H1 (cell line): ENCODE data around the gene PPP1CC. TPM values are rescaled to one million over a fixed set of nuclear protein-coding genes. Genes with fewer than 3 reads are reported as not detected.

Source experiments
- CTCF ChIA-PET: fragments of 300-600 bp; sonication (Branson Sonifier 250); formaldehyde crosslinking; loops from one replicate; lab custom pipeline; 2021; ENCODE audit not compliant: partially characterized antibody; lab: Charles Lee
- POLR2A ChIA-PET: fragments of 300-600 bp; sonication (Branson Sonifier 250); formaldehyde crosslinking; loops from one replicate; lab custom pipeline; 2021; ENCODE audit warnings: inconsistent platforms; ENCODE audit not compliant: partially characterized antibody; lab: Charles Lee
- DNase-seq, 2 experiments: peaks; one replicate each; pipeline versions ENCODE4 v3.0.0 to v3.0.0-alpha.2; 2010 to 2022; ENCODE audit warnings: low spot score in 2 of 2, low read depth in 1 of 2, mixed read lengths in 1 of 2
- FAIRE-seq: peaks from 2 replicates; lab custom pipeline; 2011; peaks lifted over from hg19 to GRCh38; lab: Jason Lieb, UNC
- H2AFZ ChIP-seq: 2 replicates; pipeline ENCODE4 v1.8.1; 2012; ENCODE audit warnings: low read length, inconsistent platforms
- H2AK5ac ChIP-seq: 2 replicates; pipeline ENCODE4 v1.6.1; 2013; ENCODE audit warnings: low read depth, low read length
- H2BK120ac ChIP-seq: replicated peaks from 2 replicates; pipeline ENCODE3; 2013; ENCODE audit warnings: low read depth, low read length, inconsistent platforms
- H2BK12ac ChIP-seq: 2 replicates; pipeline ENCODE4 v1.6.1; 2013; ENCODE audit warnings: low read depth, low read length
- H2BK15ac ChIP-seq: 2 replicates; pipeline ENCODE4 v1.6.1; 2013; ENCODE audit warnings: low read length
- H2BK20ac ChIP-seq: 2 replicates; pipeline ENCODE4 v1.6.1; 2013; ENCODE audit warnings: low read length
- H2BK5ac ChIP-seq: 2 replicates; pipeline ENCODE4 v1.6.1; 2013; ENCODE audit warnings: low read depth, low read length
- H3K14ac ChIP-seq: 2 replicates; pipeline ENCODE4 v1.6.1; 2013; ENCODE audit warnings: inconsistent platforms; ENCODE audit not compliant: insufficient read length
- H3K18ac ChIP-seq: 2 replicates; pipeline ENCODE4 v1.6.1; 2013; ENCODE audit warnings: low read length; ENCODE audit errors: extremely low read depth
- H3K23ac ChIP-seq: 2 replicates; pipeline ENCODE4 v1.6.1; 2013; ENCODE audit warnings: inconsistent platforms; ENCODE audit not compliant: insufficient read length
- H3K23me2 ChIP-seq: 2 replicates; pipeline ENCODE4 v1.6.1; 2013; ENCODE audit warnings: low read depth, low read length
- H3K27ac ChIP-seq: 2 replicates; pipeline ENCODE4 v1.6.1; 2011; ENCODE audit warnings: low read depth, low read length, inconsistent platforms
- H3K27me3 ChIP-seq, 4 experiments: replicated peaks in 1 of 4; 1 replicate in 1 of 4; 2 replicates in 3 of 4; pipeline versions ENCODE4 v1.6.1 to v1.8.1; 2011 to 2013; ENCODE audit warnings: low read length in 3 of 4, mild to moderate bottlenecking in 3 of 4, inconsistent platforms in 2 of 4, mixed read lengths in 2 of 4, moderate library complexity in 1 of 4; ENCODE audit not compliant: control insufficient read depth in 3 of 4, insufficient read depth in 3 of 4; ENCODE audit errors: extremely low read depth in 1 of 4
- H3K36me3 ChIP-seq, 4 experiments: 2 replicates each; pipeline versions ENCODE4 v1.6.1 to v1.8.1; 2011 to 2013; ENCODE audit warnings: mild to moderate bottlenecking in 4 of 4, low read length in 3 of 4, moderate library complexity in 2 of 4, control low read depth in 1 of 4, inconsistent platforms in 1 of 4; ENCODE audit not compliant: insufficient read depth in 4 of 4, control insufficient read depth in 2 of 4
- H3K4ac ChIP-seq: replicated peaks from 2 replicates; pipeline ENCODE3; 2013; ENCODE audit warnings: low read length, low read depth, mixed read lengths, inconsistent platforms; ENCODE audit not compliant: insufficient read length
- H3K4me1 ChIP-seq, 4 experiments: replicated peaks in 1 of 4; 1 replicate in 1 of 4; 2 replicates in 3 of 4; pipeline versions ENCODE4 v1.6.1 to v1.8.1; 2011 to 2013; ENCODE audit warnings: low read length in 3 of 4, inconsistent platforms in 2 of 4, mixed read lengths in 1 of 4; ENCODE audit not compliant: insufficient read depth in 4 of 4, control insufficient read depth in 3 of 4
- H3K4me2 ChIP-seq, 2 experiments: 2 replicates each; pipeline versions ENCODE4 v1.6.1 to v1.8.1; 2011 to 2013; ENCODE audit warnings: low read depth in 2 of 2, low read length in 2 of 2, control low read depth in 1 of 2, inconsistent platforms in 1 of 2, mild to moderate bottlenecking in 1 of 2; ENCODE audit not compliant: insufficient read depth in 1 of 2
- H3K4me3 ChIP-seq, 4 experiments: fragments of 200-600, 300-600 bp in 1 of 4; sonication (generic), shearing (Covaris generic), sonication (Bioruptor Twin) in 1 of 4; 2 replicates each; pipeline versions ENCODE4 v1.5.1 to v1.8.1; 2011 to 2016; ENCODE audit warnings: low read length in 4 of 4, low read depth in 3 of 4, control low read depth in 2 of 4, inconsistent platforms in 2 of 4, mild to moderate bottlenecking in 2 of 4, mixed read lengths in 1 of 4, moderate library complexity in 1 of 4; ENCODE audit not compliant: insufficient read depth in 2 of 4; ENCODE audit errors: extremely low read depth in 1 of 4
- H3K56ac ChIP-seq: replicated peaks from 2 replicates; pipeline ENCODE3; 2013; ENCODE audit warnings: low read depth, mild to moderate bottlenecking, mixed read lengths, low read length, inconsistent platforms; ENCODE audit not compliant: insufficient read length
- H3K79me1 ChIP-seq: 2 replicates; pipeline ENCODE4 v1.6.1; 2013; ENCODE audit warnings: low read depth, low read length, control low read depth
- H3K79me2 ChIP-seq, 2 experiments: 2 replicates each; pipeline versions ENCODE4 v1.6.1 to v1.8.1; 2012 to 2013; ENCODE audit warnings: low read length in 2 of 2, mild to moderate bottlenecking in 2 of 2, inconsistent platforms in 1 of 2; ENCODE audit not compliant: insufficient read depth in 2 of 2, control insufficient read depth in 1 of 2
- H3K9ac ChIP-seq, 4 experiments: replicated peaks in 1 of 4; 1 replicate in 1 of 4; 2 replicates in 3 of 4; pipeline versions ENCODE4 v1.6.1 to v1.8.1; 2011 to 2013; ENCODE audit warnings: low read depth in 3 of 4, low read length in 3 of 4, control low read depth in 2 of 4, mild to moderate bottlenecking in 2 of 4, moderate library complexity in 2 of 4, inconsistent platforms in 1 of 4; ENCODE audit errors: extremely low read depth in 1 of 4
- H3K9me3 ChIP-seq, 2 experiments: 2 replicates each; pipeline versions ENCODE4 v1.6.1 to v1.8.1; 2012 to 2013; ENCODE audit warnings: mild to moderate bottlenecking in 2 of 2, moderate library complexity in 2 of 2, control low read depth in 1 of 2, inconsistent platforms in 1 of 2, low read depth in 1 of 2, low read length in 1 of 2, mixed read lengths in 1 of 2; ENCODE audit not compliant: insufficient read depth in 2 of 2
- H4K20me1 ChIP-seq, 2 experiments: replicated peaks in 1 of 2; 2 replicates each; pipeline versions ENCODE3 to v1.8.1; 2011 to 2013; ENCODE audit warnings: inconsistent platforms in 2 of 2, low read length in 2 of 2, mild to moderate bottlenecking in 1 of 2; ENCODE audit not compliant: insufficient read depth in 2 of 2, control insufficient read depth in 1 of 2
- H4K5ac ChIP-seq: 2 replicates; pipeline ENCODE4 v1.6.1; 2013; ENCODE audit warnings: low read length, low read depth, mixed read lengths, inconsistent platforms; ENCODE audit not compliant: insufficient read length
- H4K8ac ChIP-seq: 2 replicates; pipeline ENCODE4 v1.8.0; 2013; ENCODE audit warnings: mild to moderate bottlenecking, moderate library complexity, low read length, inconsistent platforms; ENCODE audit not compliant: insufficient read depth; ENCODE audit errors: extremely low read depth
- H4K91ac ChIP-seq: replicated peaks from 2 replicates; pipeline ENCODE3; 2013; ENCODE audit warnings: low read length, mixed read lengths, inconsistent platforms; ENCODE audit not compliant: insufficient read length
- CEBPB ChIP-seq: IDR thresholded peaks from 2 replicates; pipeline ENCODE4 v1.6.1; 2012; ENCODE audit warnings: low read depth, low read length
- CREB1 ChIP-seq: IDR thresholded peaks from 2 replicates; pipeline ENCODE4 v1.6.1; 2012; ENCODE audit warnings: inconsistent platforms
- E2F6 ChIP-seq: IDR thresholded peaks from 2 replicates; pipeline ENCODE4 v1.6.1; 2012; ENCODE audit warnings: inconsistent platforms
- KDM1A ChIP-seq: fragments of 200-600, 300-600 bp; sonication (generic); IDR thresholded peaks from 2 replicates; pipeline ENCODE4 v1.7.1; 2016; ENCODE audit warnings: mild to moderate bottlenecking, low read length, borderline replicate concordance
- KDM4A ChIP-seq: IDR thresholded peaks from one replicate; pipeline ENCODE4 v1.7.1; 2012; ENCODE audit warnings: low read depth, mild to moderate bottlenecking, moderate library complexity, low read length, inconsistent platforms; ENCODE audit not compliant: severe bottlenecking
- PHF8 ChIP-seq: fragments of 200-600 bp; sonication (generic); conservative IDR thresholded peaks from 2 replicates; pipeline ENCODE4 v1.7.1; 2012; ENCODE audit warnings: low read depth, mild to moderate bottlenecking, inconsistent platforms, low read length, moderate library complexity
- POLR2AphosphoS5 ChIP-seq: IDR thresholded peaks from 2 replicates; pipeline ENCODE4 v1.6.1; 2011; ENCODE audit warnings: low read depth, low read length
- RFX5 ChIP-seq: IDR thresholded peaks from 2 replicates; pipeline ENCODE4 v1.6.1; 2011; ENCODE audit warnings: low read depth, low read length, improper control_type of control experiment, borderline replicate concordance
- TAF7 ChIP-seq: optimal IDR thresholded peaks from 2 replicates; pipeline ENCODE3; 2011; ENCODE audit warnings: low read depth, mild to moderate bottlenecking, inconsistent platforms, low read length, moderate library complexity, borderline replicate concordance
- WGBS, 2 experiments: shearing (Covaris generic) in 1 of 2; methylation state at CpG; one replicate each; pipeline versions ENCODE4 v1.1.6 to v1.1.7; 2013 to 2015; ENCODE audit warnings: low lambda C conversion rate in 2 of 2, mixed read lengths in 2 of 2, inconsistent platforms in 1 of 2, low coverage in 1 of 2, missing lambda C conversion rate in 1 of 2; ENCODE audit not compliant: insufficient replicate concordance in 2 of 2, insufficient coverage in 1 of 2, insufficient read length in 1 of 2; ENCODE audit errors: extremely low coverage in 1 of 2, missing lambda C conversion rate in 1 of 2; 5-methylcytosine and 5-hydroxymethylcytosine counted together
- polyA plus RNA-seq, 7 experiments: library from polyadenylated mRNA; depleted of rRNA in 3 of 7; stranded (reverse) in 5 of 7; unstranded in 2 of 7; fragments of >200 nt in 5 of 7; fragments of 200-250 nt in 2 of 7; gene quantifications; 1 replicate in 5 of 7; 2 replicates in 1 of 7; 4 replicates in 1 of 7; pipeline versions ENCODE4 v1.2.1 to v1.2.3, GENCODE V29; 2011 to 2013; ENCODE audit warnings: missing spikeins in 2 of 7, mixed read lengths in 2 of 7
- total RNA-seq: library from RNA; stranded (reverse); fragmentation: NEBNext Ultra II Directional; extraction: Animal tissue kit (Norgen Biotek cat#: 25700); gene quantifications from 2 replicates; pipeline ENCODE4 v1.2.1, GENCODE V29; 2021

The PPP1CC gene
- total and polyA plus RNA-seq, 2 of the 8 experiments (the other 6 are each of a cell fraction or from before 2014, with no cell fraction given), result 193 to 350 TPM

DNA sequence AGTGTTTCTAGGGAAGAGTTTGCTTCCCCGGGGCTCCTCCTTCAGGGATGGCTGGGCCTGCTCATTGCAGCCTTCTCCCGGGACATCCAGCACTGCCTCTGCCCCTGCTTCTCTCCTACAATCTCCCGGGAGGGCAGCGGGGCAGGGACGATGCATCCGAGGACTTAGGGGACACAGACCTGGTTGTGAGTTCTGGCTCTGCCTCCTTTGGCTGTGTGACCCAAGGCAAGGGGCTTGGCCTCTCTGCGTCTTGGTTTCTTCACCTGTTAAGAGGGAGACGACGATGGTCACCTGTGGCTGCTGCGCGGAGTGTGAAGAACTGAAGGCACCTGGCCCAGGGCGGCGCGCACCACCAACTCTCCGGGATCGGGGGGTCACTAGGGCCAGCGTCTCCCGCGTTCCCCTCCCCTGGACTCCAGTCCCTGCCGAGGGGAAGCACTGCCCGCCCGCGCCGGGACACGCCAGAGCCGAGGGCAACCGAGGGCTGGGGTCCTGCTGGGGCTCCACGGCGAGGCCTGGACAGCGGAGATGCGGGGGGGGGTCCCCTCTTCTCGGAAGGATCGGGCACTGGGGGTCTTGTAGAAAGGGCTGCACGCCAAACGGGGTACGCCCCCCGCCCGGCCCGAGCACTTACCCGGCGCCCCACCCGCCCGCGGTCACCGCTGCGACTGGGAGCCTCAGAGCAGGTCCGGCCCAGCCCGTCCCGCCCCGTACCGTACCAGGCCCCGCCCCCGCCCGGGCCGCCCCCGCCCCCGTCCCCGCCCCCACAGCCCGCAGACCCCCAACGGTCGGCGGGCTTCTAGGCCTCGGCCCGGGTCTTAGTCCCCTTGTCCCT, 54.0 kb downstream of the PPP1CC start, which contains the start of gene HVCN1:
Gene HVCN1, minus strand, starts transcription at position 670 of the 835 bp plus-strand sequence. CDS start 5,870 bp downstream, outside the sequence.
- peak within 1 kb of the TSS; percentile 98 for H2AFZ ChIP-seq
- CTCF ChIA-PET, result interaction anchor here (0.7 to 1.3 kb wide), 3 partner anchors 9 to 16 kb away, joined by 3 to 4 read pairs (median 3); no protein-coding TSS in a partner anchor

More for the DNA sequence above, 54.0 kb downstream of the PPP1CC start, which contains the start of gene HVCN1:
- Histone ChIP-seq H3K23ac (no peak within 1 kb of the TSS), H3K9me3 (no peaks in the 10 kb centered on the region), H3K56ac (peak within 1 kb of the TSS; percentile 17), H4K8ac (peak within 1 kb of the TSS; percentile 80), H3K9ac (peak within 1 kb of the TSS; percentile 49 to 65 (median 58); a peak in 6 of 7 replicates), H2BK12ac (peak within 1 kb of the TSS; percentile 62; the same call in 1 of the 2 replicates), H4K5ac (peak within 1 kb of the TSS; percentile 97), H4K91ac (peak within 1 kb of the TSS; percentile 88), H3K23me2 (peaks cover 6% of the 10 kb centered on the region), H2BK5ac (peak within 1 kb of the TSS; percentile 62), H2AK5ac (no peak within 1 kb of the TSS), H4K20me1 (no peaks in the 10 kb centered on the region), H3K4me3 (peak within 1 kb of the TSS; percentile 46 to 71 (median 56)), H3K4ac (peak within 1 kb of the TSS; percentile 98), H3K4me1 (peaks cover 2 to 15% (median 6%) of the 10 kb centered on the region in 4 experiments), H2BK20ac (0 out of 2 replicates have a peak within 1 kb of the TSS, but pooled peaks have one; percentile 51), H3K18ac (peak within 1 kb of the TSS; percentile 95), H3K27me3 (peaks cover 0 to 13% (median 9%) of the 10 kb centered on the region in 4 experiments; a peak in 5 of 7 replicates), H3K79me2 (no peaks in the 10 kb centered on the region), H3K14ac (no peak within 1 kb of the TSS), H3K79me1 (no peaks in the 10 kb centered on the region), H3K36me3 (no peaks in the 10 kb centered on the region), H3K27ac (peak within 1 kb of the TSS; percentile 64; the same call in 1 of the 2 replicates), H2BK120ac (peak within 1 kb of the TSS; percentile 56), H2BK15ac (peak within 1 kb of the TSS; percentile 83; the same call in 1 of the 2 replicates), H3K4me2 (peak within 1 kb of the TSS; percentile 83 to 85)
- TF ChIP-seq CEBPB (no peak), KDM4A (peak; percentile 57), RFX5 (no peak), PHF8 (peak; percentile 15), CREB1 (no peak), TAF7 (peak; percentile 23), POLR2AphosphoS5 (peak; percentile 33; the same call in 1 of the 2 replicates), E2F6 (peak; percentile 33; the same call in 1 of the 2 replicates), KDM1A (peak; percentile 85; the same call in 1 of the 2 replicates)
- FAIRE-seq (no peak), DNase-seq (no peak)
- POLR2A ChIA-PET, result interaction anchor here (1.0 to 2.5 kb wide), 9 partner anchors 9 to 157 kb away, joined by 3 to 9 read pairs (median 3); partner anchors contain the start of gene PPP1CC
- 28% methylated on average over 12 of the region's 64 CpGs; no CpG with 5 or more reads in 1 of the 2 experiments for WGBS, 2 experiments
